GM12872 (cell line): ENCODE results near the gene NOC4L.

Experiments
- TF ChIP-seq, protein P1 (sequence below): IDR thresholded peaks from 3 replicates; pipeline ENCODE4 v1.5.1; 2011; ENCODE audit warnings: low read depth, mild to moderate bottlenecking, low read length, moderate library complexity; ENCODE audit not compliant: insufficient read depth

The NOC4L gene

DNA sequence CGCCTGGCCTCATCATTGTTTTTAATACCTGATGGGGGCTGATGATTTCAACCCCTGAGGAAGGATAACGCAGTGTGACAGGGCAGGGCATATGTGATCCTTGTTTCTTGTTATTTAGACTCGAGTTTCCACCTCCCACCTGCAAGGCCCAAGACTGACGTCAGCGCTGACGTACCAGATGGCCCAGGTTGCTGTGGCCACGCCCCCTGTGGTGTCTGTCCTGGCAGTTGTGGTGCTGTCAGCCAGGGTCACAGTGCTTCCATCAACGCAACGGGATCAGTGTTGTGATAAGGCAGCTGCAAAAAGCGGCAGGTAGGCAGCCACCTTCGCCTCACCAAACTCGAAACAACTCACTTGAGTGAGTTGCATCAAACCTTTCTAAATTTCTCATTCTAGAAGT lies 18.5 kb upstream of the NOC4L start:
- TF ChIP-seq, protein P1, sequence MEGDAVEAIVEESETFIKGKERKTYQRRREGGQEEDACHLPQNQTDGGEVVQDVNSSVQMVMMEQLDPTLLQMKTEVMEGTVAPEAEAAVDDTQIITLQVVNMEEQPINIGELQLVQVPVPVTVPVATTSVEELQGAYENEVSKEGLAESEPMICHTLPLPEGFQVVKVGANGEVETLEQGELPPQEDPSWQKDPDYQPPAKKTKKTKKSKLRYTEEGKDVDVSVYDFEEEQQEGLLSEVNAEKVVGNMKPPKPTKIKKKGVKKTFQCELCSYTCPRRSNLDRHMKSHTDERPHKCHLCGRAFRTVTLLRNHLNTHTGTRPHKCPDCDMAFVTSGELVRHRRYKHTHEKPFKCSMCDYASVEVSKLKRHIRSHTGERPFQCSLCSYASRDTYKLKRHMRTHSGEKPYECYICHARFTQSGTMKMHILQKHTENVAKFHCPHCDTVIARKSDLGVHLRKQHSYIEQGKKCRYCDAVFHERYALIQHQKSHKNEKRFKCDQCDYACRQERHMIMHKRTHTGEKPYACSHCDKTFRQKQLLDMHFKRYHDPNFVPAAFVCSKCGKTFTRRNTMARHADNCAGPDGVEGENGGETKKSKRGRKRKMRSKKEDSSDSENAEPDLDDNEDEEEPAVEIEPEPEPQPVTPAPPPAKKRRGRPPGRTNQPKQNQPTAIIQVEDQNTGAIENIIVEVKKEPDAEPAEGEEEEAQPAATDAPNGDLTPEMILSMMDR = no peak

DNA sequence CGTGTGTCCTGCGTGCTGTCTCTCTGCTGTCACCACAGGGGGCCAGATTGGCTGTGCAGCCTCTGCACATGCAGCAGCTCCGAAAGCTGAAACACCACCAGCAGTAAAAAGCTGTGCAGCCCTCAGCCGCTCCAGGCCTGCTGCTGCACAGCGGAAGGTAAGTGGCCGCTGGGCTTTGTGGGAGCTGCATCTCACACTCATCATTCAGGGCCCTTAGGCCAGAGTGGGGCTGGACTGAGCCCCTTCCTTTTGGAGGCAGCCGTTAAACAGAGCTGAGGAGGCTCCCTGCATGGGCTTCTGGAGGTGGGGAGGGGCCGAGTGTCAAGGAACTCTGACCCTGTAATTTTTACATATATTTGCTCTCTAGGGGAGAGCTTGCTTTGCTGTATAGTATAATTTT lies 17.2 kb upstream of the NOC4L start:
- TF ChIP-seq, protein P1 = no peak

DNA sequence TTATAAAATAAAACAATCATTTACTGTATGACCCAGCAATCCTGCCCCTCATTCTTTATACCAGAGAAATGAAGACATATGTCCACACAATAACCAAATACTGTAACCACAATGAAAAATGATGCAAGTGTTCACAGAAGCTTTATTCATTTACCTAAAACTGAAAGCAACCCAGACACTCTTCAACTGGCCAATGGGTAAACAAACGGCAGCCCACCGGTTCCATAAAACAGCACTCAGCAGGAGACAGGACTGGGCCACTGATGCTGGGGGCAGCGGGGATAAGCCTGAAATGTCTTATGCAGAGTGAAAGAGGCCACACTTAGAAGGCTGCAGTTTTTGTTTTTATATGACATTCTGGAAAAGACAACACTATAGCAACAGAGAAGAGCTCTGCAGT lies 15.2 kb upstream of the NOC4L start:
- TF ChIP-seq, protein P1 = no peak

DNA sequence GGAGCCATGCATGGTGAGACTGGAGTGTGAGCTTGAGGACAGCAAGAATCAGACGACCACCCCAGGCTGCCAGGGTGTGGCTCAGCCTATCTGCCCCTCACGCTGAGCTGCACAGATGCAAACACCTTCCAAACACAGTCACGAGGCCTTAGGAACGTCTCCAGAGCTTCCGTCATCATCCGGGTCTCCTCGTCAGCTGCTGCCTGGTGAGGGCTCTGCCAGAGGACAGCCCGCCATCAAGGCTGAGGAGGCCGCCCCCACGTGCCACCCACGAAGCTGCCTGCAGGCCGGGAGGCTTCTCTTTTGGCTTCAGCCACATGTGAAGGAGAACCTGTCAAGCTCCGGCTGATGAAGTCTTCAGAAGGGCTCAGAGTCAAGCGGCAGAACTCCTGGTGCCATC lies 13.6 kb upstream of the NOC4L start:
- TF ChIP-seq, protein P1 = no peak

DNA sequence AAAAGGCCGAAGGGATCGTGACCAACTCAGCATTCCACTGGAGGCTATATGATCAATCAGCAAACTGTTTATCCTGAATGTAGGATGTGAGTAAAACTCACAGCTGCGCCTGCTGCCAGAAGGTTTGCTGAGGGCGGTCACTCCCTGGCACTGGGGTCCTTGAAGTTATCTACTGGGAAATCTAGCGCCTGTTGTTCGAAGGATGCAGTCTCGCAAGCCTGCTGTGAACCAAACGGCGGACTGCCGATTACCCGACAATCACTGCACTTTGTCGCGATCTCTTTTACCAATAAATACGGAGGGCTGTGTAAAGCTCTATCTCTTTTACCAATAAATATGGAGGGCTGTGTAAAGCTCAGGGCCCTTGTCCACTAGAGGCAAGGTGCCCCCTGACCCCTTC lies 13.0 kb upstream of the NOC4L start:
- TF ChIP-seq, protein P1 = no peak

DNA sequence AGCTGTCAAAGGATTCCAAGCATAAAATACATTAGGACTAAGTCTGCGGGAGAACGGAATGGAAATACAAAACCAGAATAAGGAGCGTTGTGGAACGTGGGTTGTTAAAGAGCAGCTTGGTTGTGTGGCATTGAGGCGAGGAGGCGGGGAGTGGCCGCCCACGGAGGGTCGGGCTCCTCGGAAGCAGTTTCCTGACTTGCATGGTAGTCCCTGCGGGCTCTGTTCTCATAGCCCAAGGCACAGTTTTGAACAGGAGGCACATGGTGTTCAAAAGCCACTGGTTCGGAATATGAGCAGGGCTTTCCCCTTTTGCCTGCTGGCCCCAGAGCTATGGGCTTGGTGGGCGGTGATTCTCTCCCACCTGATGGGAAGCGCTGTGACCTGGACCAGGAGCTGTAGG lies 12.3 kb upstream of the NOC4L start:
- TF ChIP-seq, protein P1 = no peak

DNA sequence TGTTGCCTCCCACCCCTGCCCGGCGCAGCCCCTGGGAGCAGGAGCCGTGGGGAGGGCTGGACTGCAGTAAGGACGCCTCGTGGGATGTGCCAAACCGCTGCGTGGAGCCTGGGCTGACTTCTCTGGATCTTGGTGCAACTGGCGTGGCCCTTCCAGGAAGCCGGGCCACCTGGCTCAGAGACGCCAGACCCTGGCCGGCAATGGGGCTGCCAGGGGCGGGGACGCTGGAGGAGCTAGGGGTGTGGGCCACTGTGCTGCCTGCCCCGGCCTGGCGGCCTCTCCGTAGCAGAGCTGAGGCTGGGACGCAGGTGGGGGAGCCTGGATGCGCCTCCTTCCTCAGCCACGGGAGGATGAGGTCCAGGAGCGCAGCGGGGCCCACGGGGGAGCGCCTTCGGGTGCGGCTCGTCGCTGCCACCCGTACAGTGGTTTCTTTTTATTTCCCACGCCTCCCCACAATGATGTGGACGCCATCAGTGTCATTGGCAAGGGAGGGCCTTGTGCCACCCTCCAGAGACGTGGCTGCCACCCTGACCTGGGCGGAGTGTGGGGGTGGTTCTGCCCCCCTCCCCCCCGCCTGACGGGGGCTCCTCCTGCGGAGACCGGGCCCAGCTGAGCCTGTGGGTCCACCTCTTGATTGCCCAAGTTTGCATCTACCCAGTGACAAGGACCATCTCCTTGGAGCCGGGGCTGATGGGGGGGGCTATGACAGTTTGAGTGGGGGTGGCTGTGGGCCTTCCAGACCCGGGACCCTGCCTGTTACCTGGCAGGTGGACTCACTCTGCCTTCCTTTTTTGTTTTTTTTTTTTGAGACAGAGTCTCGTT lies 11.4 kb upstream of the NOC4L start:
- TF ChIP-seq, protein P1 = no peak
